HG02763 (cell line): ENCODE measurements around the gene SLC25A17.
"Not testable (repeated sequence)": the region's sequence is repeated elsewhere in the genome, so short reads cannot be mapped to it uniquely, and the experiment has no call there.

Experiments
- ATAC-seq: cut with Tn5 transposase; IDR thresholded peaks from one replicate; pipeline ENCODE4 v1.9.1; 2021; ENCODE audit warnings: mild to moderate bottlenecking, moderate library complexity; ENCODE audit not compliant: unreplicated experiment

Gene SLC25A17

DNA sequence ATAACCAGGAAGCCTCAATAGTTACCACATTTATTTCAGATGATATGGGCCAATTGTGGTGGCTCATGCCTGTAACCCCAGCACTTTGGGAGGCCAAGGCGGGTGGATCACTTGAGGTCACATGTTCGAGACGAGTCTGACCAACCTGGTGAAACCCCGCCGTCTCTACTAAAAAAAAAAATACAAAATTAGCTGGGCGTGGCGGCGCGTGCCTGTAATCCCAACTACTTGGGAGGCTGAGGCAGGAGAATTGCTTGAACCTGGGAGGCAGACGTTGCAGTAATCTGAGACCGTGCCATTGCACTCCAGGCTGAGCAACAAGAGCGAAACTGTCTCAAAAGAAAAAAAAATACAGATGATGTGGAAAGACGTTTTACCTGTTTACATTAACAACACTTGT lies 60.3 kb downstream of the SLC25A17 start:
- not testable (repeated sequence) for ATAC-seq

- ATAC-seq: no peak
Observed at GRCh38 chr22:40758390-40758789, 60.8 kb downstream of the SLC25A17 start.

GRCh38 chr22:40757071-40757470 lies 62.1 kb downstream of the SLC25A17 start:
- no peak for ATAC-seq

DNA sequence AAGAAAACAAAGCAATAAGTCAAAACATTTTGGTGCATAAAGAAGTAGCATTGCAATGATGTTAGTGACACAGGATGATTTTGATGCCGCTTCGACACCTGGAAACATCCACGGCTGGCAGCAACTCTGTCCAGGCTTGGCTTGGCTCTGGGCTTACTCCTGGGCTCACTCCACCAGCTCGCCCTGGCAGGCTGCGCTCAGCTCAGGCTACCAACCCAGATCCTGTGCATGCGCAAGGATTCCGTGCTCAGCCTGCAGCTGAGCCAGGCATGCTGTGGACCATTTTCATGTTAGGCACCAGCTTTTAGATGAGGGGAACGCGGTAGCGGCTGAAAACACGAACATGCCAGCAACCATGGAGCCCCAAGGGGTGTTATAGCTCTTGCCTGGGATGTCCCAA lies 66.0 kb downstream of the SLC25A17 start:
- no peak for ATAC-seq

GRCh38 chr22:40751250-40751649 lies 67.9 kb downstream of the SLC25A17 start:
- no peak for ATAC-seq

DNA sequence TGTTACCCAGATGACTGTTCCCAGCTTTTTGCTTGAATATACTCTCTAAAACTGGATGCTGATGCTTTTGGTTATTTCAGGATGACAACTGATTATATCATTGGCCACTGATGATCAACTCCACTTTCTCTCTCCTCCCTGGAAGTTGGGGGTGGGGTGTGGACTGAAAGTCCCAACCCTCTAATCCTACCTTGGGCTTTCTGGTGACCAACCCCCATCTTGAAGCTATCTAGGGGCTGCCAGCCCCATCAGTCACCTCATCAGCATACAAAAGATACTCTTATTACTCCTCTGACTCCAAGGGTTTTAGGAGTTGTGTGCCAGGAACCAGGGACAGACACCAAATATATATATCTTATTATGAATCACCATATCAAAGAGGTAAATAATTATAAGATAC lies 69.3 kb downstream of the SLC25A17 start:
- no peak for ATAC-seq

GRCh38 chr22:40748388-40749355 lies 70.5 kb downstream of the SLC25A17 start:
- no peak for ATAC-seq

- no peak for ATAC-seq
Observed at GRCh38 chr22:40747361-40747760, 71.8 kb downstream of the SLC25A17 start.

DNA sequence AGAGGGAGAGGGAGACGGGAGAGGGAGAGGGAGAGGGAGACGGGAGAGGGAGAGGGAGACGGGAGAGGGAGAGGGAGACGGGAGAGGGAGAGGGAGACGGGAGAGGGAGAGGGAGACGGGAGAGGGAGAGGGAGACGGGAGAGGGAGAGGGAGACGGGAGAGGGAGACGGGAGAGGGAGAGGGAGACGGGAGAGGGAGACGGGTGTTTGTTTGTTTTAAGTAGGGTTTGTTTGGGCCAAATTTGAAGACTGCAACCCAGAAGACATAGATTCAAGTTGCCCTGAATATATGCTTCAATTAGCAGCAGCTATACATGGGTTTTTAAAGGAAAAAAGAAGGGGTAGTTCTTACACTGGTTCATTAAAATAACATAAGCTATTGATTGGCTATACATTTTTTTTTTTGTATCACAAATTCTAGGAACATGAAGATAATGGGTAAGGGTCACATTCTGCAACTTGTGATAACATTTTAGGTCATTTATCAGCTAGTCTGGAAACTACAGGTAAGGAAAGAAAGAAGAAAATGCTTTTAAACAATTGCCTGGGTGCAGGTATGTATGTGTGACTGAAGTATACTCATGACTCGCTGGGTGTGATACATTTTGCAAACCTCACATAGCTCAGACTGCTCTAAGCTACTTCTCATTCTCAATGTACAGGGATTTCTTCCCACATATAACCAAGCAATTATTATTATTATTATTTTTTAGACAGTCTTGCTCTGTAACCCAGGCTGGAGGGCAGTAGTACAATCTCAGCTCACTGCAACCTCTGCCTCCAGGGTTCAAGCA lies 72.5 kb downstream of the SLC25A17 start:
- no peak for ATAC-seq

GRCh38 chr22:40743768-40744167 lies 75.4 kb downstream of the SLC25A17 start:
- ATAC-seq: no peak

- ATAC-seq: no peak
Observed at GRCh38 chr22:40741116-40741515, 78.0 kb downstream of the SLC25A17 start.

GRCh38 chr22:40739721-40740120 lies 79.4 kb downstream of the SLC25A17 start:
- no peak for ATAC-seq

GRCh38 chr22:40733919-40734318 lies 85.2 kb downstream of the SLC25A17 start:
- no peak for ATAC-seq

DNA sequence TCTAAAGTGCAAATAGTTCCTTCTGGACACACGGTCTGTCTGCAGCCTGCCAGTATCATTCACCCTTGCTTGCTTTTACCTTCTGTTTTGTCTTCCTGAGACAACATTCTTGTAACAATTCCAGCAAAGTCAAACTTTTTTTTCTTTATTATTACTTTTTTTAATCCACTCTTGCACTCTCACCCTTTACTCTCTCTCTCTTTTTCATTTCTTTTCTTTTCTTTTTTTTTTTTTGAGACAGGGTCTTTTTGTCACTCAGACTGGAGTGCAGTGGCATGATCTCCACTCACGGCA lies 86.2 kb downstream of the SLC25A17 start:
- ATAC-seq: no peak

DNA sequence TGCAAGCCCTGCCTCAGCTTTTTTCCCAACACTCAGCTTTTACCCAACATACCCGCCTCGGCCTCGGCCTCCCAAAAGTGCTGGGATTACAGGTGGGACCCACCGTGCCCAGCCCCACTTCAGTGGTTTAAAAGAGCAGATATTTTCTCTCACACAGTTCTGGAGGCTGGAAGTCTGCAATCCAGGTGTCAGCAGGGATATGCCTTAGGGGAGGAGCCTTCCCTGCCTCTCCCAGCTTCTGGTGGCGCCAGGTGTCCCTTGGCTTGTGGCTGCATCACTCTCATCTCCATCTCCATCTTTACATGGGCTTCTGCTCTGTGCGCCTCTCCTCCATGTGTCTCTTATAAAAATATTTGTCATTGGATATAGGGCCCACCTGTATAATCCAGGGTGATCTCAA lies 89.9 kb downstream of the SLC25A17 start:
- ATAC-seq: no peak

- no peak for ATAC-seq
Observed at GRCh38 chr22:40728731-40729189, 90.4 kb downstream of the SLC25A17 start.

DNA sequence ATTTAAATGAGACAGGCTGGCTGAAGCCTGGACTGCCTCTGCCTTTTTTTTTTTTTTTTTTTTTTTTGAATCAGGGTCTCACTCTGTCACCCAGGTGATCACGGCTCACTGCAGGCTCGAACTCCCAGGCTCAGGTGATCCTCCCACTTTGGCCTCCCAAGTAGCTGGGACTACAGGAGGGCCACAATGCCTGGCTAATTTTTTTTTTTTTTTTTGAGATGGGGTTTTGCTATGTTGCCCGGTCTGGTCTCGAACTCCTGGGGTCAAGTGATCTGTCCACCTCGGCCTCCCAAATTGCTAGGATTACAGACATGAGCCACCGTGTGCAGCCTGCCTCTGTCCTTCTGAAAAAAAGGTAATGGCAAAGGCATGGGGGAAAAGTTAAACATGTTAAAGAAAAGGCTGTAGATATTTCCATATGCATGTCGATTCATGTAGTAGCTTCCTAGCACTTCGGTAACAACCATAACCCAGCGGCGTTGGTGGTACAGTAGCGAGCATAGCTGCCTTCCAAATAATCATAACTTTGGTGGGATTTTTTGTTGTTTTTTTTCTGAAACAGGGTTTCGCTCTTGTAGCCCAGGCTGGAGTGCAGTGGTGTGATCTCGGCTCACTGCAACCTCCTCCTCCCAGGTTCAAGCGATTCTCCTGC lies 91.1 kb downstream of the SLC25A17 start:
- ATAC-seq: no peak

DNA sequence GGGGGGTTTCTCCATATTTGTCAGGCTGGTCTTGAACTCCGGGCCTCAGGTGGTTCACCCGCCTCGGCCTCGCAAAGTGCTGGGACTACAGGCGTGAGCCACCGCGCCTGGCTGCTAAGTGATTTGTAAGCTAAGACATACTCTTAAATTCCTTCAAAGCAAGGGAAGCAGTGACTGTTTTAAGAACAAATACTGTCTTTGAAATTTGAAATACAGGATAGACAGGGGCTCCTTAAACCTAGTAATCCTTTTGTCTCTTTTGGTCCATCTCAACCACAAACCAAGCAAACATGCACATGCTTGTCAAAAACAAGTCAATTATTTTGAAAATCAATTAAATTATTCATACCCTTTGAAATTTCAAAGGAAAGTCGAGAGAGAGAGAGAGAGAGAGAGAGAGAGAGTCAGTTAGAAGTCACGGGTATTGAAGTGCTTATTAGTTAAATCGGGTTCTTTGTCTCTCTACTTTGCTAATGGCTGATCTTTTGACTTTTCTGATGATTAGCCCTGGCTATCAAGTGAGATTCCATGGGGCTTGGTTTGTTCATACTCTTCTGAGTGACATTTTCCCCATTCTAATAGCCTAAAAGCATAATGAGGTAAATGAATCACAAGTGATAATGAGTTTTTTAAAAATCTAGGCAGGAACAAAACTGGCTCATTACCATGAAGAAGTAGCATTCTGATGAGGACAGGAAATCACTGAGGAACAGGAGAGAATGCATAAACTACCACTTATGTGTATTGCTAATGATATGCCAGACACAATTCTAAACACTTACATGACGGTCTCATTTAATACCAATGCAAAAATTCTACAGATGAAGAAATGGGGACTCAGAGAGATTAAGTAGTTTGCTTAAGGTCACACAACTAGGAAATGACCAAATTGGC lies 91.8 kb downstream of the SLC25A17 start:
- ATAC-seq: no peak

GRCh38 chr22:40726514-40726913 lies 92.6 kb downstream of the SLC25A17 start:
- no peak for ATAC-seq

GRCh38 chr22:40723396-40723933 lies 95.7 kb downstream of the SLC25A17 start:
- ATAC-seq: no peak
